NCI-H146 treated with DMSO at 0.1 percent for 48 hours (cell line): Measurements from ENCODE around the gene NME7.
"Not testable (repeated sequence)": the region's sequence is repeated elsewhere in the genome, so short reads cannot be mapped to it uniquely, and the experiment has no call there.

ENCODE experiments used
- DNase-seq: peaks from one replicate; lab custom pipeline; 2025; ENCODE audit not compliant: unreplicated experiment; lab: John Stamatoyannopoulos, UW

NME7 gene

GRCh38 chr1:169307176-169307575, 60.4 kb downstream of the NME7 start:
- peak; percentile 58 for DNase-seq

DNA sequence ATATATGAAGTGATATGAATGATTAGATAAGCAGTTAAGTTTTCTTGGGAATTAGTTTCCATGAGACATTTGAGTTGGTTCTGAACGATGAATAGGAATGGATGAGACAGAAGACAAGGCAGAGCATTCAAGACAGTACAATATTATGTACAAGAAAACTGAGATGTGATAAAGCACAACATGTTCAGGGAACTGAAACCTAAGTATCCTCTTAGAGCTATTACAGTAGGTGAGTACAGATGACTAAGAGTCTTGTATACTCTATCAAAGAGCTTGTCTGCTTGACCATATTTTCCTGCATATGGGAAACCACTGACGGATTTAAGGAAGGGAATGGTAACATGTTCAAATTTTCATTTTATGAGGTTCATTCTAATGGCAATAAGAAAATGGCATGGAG, 61.6 kb downstream of the NME7 start:
- no peak for DNase-seq

DNA sequence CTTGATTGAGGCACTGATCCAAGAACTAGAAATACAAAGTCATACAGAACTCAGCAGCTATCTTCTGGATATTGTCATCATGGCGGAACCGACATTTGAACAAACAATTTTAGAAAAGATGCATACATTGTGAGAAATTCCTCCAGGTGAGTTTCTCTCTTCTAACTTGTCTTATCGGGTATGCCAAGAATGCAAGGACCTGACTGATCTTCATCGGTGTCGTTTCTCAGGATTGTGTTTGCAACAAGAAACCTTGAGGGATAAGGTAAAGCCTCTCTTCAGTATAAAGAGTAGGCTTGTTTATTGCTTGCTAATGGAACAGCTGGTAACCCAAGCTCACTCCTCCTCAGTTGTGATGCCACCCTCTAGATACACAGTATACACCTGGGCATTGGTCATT, 62.2 kb downstream of the NME7 start:
- no peak for DNase-seq

- no peak for DNase-seq
These were observed 66.7 kb downstream of the NME7 start for GRCh38 chr1:169300854-169301253.

DNA sequence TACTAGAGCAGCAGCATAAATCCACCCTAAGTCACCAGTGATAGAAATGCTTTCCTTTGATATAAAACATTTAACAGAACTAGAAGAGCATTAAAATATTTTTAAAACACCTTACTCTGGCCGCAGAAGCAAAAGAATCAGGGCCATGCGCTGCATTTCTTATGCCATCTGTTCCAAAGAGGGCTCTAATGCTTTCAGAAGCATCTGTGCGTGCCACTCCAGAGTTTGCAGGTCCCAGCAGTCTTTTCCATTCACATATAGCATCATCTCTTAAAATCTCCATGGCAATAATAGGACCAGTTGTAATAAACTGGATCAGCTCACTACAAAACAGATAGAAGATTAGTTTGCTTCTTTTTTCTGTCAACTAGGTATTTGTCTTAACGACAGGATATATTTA, 69.2 kb downstream of the NME7 start:
- DNase-seq: no peak

GRCh38 chr1:169295846-169296245, 71.8 kb downstream of the NME7 start:
- no peak for DNase-seq

DNA sequence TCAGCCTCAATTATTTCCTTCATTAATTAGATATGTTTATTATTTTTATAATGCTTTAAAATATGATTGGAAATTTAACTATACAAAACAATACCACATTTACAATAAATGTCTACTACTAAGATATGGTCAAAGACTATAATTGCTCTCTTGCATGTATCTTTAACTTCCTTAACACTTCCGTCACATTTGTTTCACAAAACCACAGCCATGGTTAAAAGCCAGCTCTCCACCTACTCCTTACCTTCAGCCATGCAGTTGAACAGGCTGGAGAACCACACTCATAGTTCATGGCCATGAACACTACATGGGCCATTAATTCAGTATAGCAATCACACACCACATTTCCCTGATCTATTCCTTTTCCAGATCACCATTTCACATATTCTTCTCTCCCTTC, 72.2 kb downstream of the NME7 start:
- DNase-seq: no peak

GRCh38 chr1:169289016-169289415, 78.6 kb downstream of the NME7 start:
- no peak for DNase-seq

DNA sequence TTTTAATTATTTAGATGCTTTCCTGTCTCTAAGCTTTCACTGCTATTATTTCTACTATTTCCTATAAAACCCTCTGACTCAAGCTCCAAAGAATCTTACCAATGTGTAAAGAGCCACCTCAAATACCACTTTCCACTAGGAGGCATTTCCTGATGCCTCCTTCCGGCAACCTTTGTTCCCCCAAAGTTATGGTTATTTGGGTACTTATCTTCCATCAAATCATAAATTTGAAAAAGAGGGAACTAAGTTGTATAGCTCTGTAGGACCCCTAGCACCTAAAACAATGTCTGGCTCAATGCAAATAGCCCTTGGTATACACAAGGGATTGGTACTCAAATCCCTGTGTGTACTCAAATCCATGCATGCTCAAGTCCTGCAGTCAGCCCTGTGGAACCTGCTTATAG, 79.6 kb downstream of the NME7 start:
- DNase-seq: no peak

DNA sequence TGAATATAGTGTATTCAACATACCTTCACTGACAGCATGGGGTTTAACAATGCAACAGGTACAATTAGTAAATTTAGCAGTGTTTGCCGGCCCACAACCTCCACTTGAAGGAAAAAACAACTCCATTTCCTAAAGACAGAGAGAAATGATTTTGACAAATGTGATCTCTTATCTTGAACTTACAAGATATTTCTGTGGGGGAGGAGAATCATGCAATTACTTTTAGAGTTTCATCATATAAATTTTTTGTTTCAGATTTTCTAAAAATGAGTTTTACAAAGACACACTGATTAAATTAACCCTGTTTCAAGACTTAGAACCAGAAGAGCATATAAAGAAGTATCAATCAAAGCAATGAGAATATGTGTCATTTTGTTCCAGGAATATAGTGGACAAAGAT, 80.3 kb downstream of the NME7 start:
- DNase-seq: no peak

GRCh38 chr1:169281562-169281961, 86.0 kb downstream of the NME7 start:
- not testable (repeated sequence) for DNase-seq

- no peak for DNase-seq
These were observed 96.5 kb downstream of the NME7 start for GRCh38 chr1:169271098-169271497.

- DNase-seq: no peak
These were observed 101.5 kb downstream of the NME7 start for GRCh38 chr1:169266133-169266532.

DNA sequence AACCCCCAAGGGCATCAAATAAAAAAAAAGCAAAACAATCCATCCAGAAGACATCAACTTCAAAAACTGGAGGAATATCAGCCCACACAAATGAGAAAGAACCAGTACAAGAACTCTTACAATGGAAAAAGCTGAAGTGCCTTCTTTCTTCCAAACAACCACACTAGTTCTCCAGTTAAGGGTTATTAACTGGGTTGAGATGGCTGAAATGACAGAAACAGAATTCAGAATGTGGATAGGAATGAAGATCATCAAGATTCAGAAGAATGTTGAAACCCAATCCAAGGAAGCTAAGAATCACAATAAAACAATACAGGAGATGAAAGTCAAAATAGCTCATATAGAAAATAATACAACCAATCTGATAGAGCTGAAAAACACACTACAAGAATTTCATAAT, 104.5 kb downstream of the NME7 start:
- no peak for DNase-seq

GRCh38 chr1:169261884-169262283, 105.7 kb downstream of the NME7 start:
- DNase-seq: no peak

- no peak for DNase-seq
These were observed 107.0 kb downstream of the NME7 start for GRCh38 chr1:169260478-169261151.

GRCh38 chr1:169259816-169260215, 107.8 kb downstream of the NME7 start:
- no peak for DNase-seq

DNA sequence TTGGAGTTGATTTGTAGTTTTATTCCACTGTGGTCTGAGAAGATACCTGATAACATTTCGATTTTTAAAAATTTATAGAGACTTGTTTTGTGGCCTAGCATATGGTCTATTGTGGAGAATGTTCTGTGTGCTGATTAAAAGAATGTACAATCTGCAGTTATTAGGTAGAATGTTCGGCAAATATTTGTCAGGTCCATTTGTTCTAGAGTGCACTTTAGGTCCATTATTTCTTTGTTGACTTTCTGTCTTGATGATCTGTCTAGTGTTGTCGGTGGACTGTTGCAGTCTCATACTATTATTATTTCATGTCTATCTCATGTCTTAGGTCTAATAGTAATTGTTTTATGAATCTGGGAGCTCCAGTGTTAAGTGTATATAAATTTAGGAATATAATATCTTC, 116.8 kb downstream of the NME7 start:
- DNase-seq: peak; percentile 15

GRCh38 chr1:169250022-169250421, 117.6 kb downstream of the NME7 start:
- DNase-seq: no peak

GRCh38 chr1:169249611-169250010, 118.0 kb downstream of the NME7 start:
- DNase-seq: no peak

GRCh38 chr1:169245706-169246105, 121.9 kb downstream of the NME7 start:
- no peak for DNase-seq

- DNase-seq: no peak
These were observed 127.0 kb downstream of the NME7 start for GRCh38 chr1:169240449-169241232.

DNA sequence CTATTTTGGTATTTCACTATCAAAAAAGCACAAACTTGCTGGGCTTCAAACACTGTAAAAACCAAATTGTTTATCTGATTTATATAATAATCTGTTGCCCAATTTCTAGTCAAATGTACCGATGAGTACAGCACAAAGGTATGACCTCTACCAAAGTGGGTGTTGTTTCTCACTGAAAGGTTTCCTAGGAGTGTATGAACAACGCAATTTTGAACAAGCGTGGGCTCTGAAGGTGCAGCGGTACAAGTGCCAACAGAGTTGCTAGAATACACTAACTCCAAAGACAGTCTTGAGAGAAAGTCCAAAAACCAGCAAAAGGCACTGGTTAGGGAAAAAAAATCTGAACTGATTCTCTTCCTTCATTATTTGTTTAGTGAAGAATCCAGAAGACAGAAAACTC, 130.7 kb downstream of the NME7 start:
- no peak for DNase-seq
